ENCODE data around the gene NFIC.
"Not testable (repeated sequence)": the region's sequence is repeated elsewhere in the genome, so short reads cannot be mapped to it uniquely, and the experiment has no call there.

Gene NFIC

GRCh38 chr19:3398114-3398899, 31.9 kb downstream of the NFIC start:
- DNase-seq (ENCODE audit: low read depth, low spot score), result no peak

- no peak for DNase-seq (ENCODE audit: low read depth, low spot score)
Observed at GRCh38 chr19:3398900-3399278, 32.5 kb downstream of the NFIC start.

- not testable (repeated sequence) for DNase-seq (ENCODE audit: low read depth, low spot score)
Observed at GRCh38 chr19:3399311-3399710, 32.9 kb downstream of the NFIC start.

- DNase-seq (ENCODE audit: low read depth, low spot score), result no peak
Observed at GRCh38 chr19:3401004-3401768, 34.8 kb downstream of the NFIC start.

- no peak for DNase-seq (ENCODE audit: low read depth, low spot score)
Observed at GRCh38 chr19:3402631-3403443, 36.5 kb downstream of the NFIC start.

- DNase-seq (ENCODE audit: low read depth, low spot score), result no peak
Observed at GRCh38 chr19:3403489-3404323, 37.3 kb downstream of the NFIC start.

- DNase-seq (ENCODE audit: low read depth, low spot score), result no peak
Observed at GRCh38 chr19:3404324-3405260, 38.2 kb downstream of the NFIC start.

GRCh38 chr19:3405261-3405653, 38.9 kb downstream of the NFIC start:
- no peak for DNase-seq (ENCODE audit: low read depth, low spot score)

- no peak for DNase-seq (ENCODE audit: low read depth, low spot score)
Observed at GRCh38 chr19:3406571-3407111, 40.3 kb downstream of the NFIC start.

GRCh38 chr19:3407556-3408516, 41.5 kb downstream of the NFIC start:
- no peak for DNase-seq (ENCODE audit: low read depth, low spot score)

GRCh38 chr19:3408996-3409345, 42.6 kb downstream of the NFIC start:
- no peak for DNase-seq (ENCODE audit: low read depth, low spot score)

GRCh38 chr19:3409346-3410064, 43.1 kb downstream of the NFIC start:
- DNase-seq (ENCODE audit: low read depth, low spot score), result no peak

GRCh38 chr19:3411636-3412035, 45.3 kb downstream of the NFIC start:
- DNase-seq (ENCODE audit: low read depth, low spot score), result no peak

GRCh38 chr19:3412066-3412465, 45.7 kb downstream of the NFIC start:
- DNase-seq (ENCODE audit: low read depth, low spot score), result no peak

- DNase-seq (ENCODE audit: low read depth, low spot score), result no peak
Observed at GRCh38 chr19:3413796-3414327, 47.5 kb downstream of the NFIC start.

GRCh38 chr19:3415695-3416094, 49.3 kb downstream of the NFIC start:
- no peak for DNase-seq (ENCODE audit: low read depth, low spot score)

- DNase-seq (ENCODE audit: low read depth, low spot score), result no peak
Observed at GRCh38 chr19:3420244-3420755, 53.9 kb downstream of the NFIC start.
